HepG2 (cell line): ENCODE measurements around the gene PPP4C.

ENCODE experiments used
- KDM5A ChIP-seq: fragments of 200-600 bp; sonication (generic); IDR thresholded peaks from 2 replicates; pipeline ENCODE4 v1.7.0; 2018; ENCODE audit warnings: antibody characterized with exemption, mild to moderate bottlenecking, low read length, borderline replicate concordance
- POLR2A ChIP-seq, 2 experiments: IDR thresholded peaks; 2 replicates each; pipeline ENCODE4 v1.6.1; 2011; ENCODE audit warnings: low read depth in 2 of 2, low read length in 2 of 2, mild to moderate bottlenecking in 1 of 2, moderate library complexity in 1 of 2; ENCODE audit not compliant: insufficient read depth in 1 of 2
- ZNF569 ChIP-seq: sonication (generic); formaldehyde crosslinking; IDR thresholded peaks from 2 replicates; pipeline ENCODE4 v1.5.0; 2020; ENCODE audit warnings: mild to moderate bottlenecking, missing genetic modification reagents, moderate library complexity, borderline replicate concordance
- TF ChIP-seq, protein P1 (sequence below): sonication (generic); formaldehyde crosslinking; IDR thresholded peaks from 2 replicates; pipeline ENCODE4 v1.4.0; 2020; ENCODE audit warnings: missing genetic modification reagents

DNA sequence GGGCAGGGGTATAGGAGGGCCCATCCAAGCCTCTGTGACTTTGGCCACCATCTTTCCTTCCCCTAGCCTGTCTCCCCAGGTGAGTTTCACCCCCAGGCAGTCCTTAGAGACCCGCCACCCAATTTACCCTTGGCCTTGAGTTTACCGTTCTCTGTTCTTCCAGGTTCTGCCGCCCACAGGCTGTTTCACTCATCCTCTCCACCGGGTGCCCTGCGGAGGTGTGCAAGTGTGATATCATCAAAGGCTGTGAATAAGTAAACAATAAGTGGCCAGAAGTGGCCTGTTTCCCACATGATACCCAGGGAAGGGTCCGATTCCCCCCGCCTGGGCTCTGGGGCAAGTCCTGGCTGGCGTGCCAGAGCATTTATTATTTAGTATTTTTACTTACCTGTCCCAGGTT is 29.6 kb upstream of the PPP4C start:
- TF ChIP-seq KDM5A: no peak
- no peak for TF ChIP-seq ZNF569 (CRISPR knock-in tag)
- TF ChIP-seq POLR2A (IDR thresholded peaks at IDR 0.05; ENCODE audit: insufficient read depth in 1 of 2, low read depth in 2 of 2, low read length in 2 of 2): no peak
- TF ChIP-seq, protein P1, sequence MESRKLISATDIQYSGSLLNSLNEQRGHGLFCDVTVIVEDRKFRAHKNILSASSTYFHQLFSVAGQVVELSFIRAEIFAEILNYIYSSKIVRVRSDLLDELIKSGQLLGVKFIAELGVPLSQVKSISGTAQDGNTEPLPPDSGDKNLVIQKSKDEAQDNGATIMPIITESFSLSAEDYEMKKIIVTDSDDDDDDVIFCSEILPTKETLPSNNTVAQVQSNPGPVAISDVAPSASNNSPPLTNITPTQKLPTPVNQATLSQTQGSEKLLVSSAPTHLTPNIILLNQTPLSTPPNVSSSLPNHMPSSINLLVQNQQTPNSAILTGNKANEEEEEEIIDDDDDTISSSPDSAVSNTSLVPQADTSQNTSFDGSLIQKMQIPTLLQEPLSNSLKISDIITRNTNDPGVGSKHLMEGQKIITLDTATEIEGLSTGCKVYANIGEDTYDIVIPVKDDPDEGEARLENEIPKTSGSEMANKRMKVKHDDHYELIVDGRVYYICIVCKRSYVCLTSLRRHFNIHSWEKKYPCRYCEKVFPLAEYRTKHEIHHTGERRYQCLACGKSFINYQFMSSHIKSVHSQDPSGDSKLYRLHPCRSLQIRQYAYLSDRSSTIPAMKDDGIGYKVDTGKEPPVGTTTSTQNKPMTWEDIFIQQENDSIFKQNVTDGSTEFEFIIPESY (CRISPR knock-in tag): no peak
